ENCODE measurements around the gene TSPAN2. TPM values are rescaled to one million over a fixed set of nuclear protein-coding genes. Genes with fewer than 3 reads are reported as not detected.

TSPAN2 gene
- polyA plus RNA-seq, 1 of the 3 experiments (the other 2 are of a cell fraction), result 0.23 TPM

DNA sequence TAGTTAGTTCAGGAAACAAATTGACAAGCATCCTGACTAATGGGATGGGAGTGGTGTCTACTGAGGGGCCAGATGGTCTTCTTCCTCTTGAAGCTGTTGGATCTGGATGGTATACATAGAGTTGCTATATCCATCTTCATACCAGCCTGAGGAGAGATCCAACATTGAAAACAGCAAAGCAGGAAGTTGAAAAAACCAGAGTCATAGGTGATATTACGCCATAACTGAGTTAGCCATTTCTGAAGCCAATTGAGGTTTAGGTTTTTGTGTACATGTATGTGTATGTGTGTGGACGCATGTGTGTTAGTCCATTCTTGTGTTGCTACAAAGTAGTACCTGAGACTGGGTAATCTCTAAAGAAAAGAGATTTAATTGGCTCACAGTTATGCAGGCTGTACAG, 2.3 kb upstream of the TSPAN2 start:
- Histone ChIP-seq H3K9me3 (no peaks in the 10 kb centered on the region), H3K36me3 (replicated peaks in 1 of 2; ENCODE audit: control insufficient read depth in 1 of 2, insufficient read depth in 2 of 2, low read length in 1 of 2) (no peaks in the 10 kb centered on the region), H3K27me3 (ENCODE audit: insufficient read depth) (no peaks in the 10 kb centered on the region), H4K20me1 (ENCODE audit: insufficient read depth) (no peaks in the 10 kb centered on the region), H3F3A (replicated peaks; ENCODE audit: insufficient read depth) (no peaks in the 10 kb centered on the region), H3K9ac (no peak overlapping the region), H3K4me1 (ENCODE audit: control insufficient read depth in 1 of 2, insufficient read depth in 2 of 2, low read depth in 1 of 2, low read length in 1 of 2) (peaks cover 7 to 15% of the 10 kb centered on the region in 2 experiments; a peak in 2 of 4 replicates), H3K79me2 (ENCODE audit: insufficient read depth) (no peaks in the 10 kb centered on the region), H2AFZ (ENCODE audit: low read depth) (no peak overlapping the region), H3K4me2 (no peak overlapping the region), H3K27ac (ENCODE audit: low read depth in 2 of 2, low read length in 1 of 2) (no peak overlapping the region), H3K4me3 (ENCODE audit: low read depth in 2 of 2, low read length in 1 of 2) (no peak overlapping the region), H3K9me2 (no peaks in the 10 kb centered on the region)
- DNase-seq, result no peak
- TF ChIP-seq, protein P1, sequence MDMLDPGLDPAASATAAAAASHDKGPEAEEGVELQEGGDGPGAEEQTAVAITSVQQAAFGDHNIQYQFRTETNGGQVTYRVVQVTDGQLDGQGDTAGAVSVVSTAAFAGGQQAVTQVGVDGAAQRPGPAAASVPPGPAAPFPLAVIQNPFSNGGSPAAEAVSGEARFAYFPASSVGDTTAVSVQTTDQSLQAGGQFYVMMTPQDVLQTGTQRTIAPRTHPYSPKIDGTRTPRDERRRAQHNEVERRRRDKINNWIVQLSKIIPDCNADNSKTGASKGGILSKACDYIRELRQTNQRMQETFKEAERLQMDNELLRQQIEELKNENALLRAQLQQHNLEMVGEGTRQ (IDR thresholded peaks at IDR 0.05; ENCODE audit: borderline replicate concordance, low read depth, low read length), result no peak
- TF ChIP-seq POLR2AphosphoS5 (IDR thresholded peaks at IDR 0.05; ENCODE audit: low read depth, low read length) (no peak), EP300 (IDR thresholded peaks at IDR 0.05; ENCODE audit: borderline replicate concordance in 1 of 2, low read depth in 1 of 2, low read length in 1 of 2) (no peak), YY1 (IDR thresholded peaks at IDR 0.05; ENCODE audit: low read depth) (no peak)
- TF ChIP-seq, protein P2, sequence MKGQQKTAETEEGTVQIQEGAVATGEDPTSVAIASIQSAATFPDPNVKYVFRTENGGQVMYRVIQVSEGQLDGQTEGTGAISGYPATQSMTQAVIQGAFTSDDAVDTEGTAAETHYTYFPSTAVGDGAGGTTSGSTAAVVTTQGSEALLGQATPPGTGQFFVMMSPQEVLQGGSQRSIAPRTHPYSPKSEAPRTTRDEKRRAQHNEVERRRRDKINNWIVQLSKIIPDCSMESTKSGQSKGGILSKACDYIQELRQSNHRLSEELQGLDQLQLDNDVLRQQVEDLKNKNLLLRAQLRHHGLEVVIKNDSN (IDR thresholded peaks at IDR 0.05; ENCODE audit: borderline replicate concordance, low read depth), result no peak
- CTCF ChIA-PET, result interaction anchor here (1.0 to 7.0 kb wide), 2 partner anchors 21 to 492 kb away, joined by 3 to 46 read pairs; no protein-coding TSS in a partner anchor
- WGBS (ENCODE audit: low lambda C conversion rate), result 86% methylated on average over 2 of the region's 2 CpGs
- POLR2A ChIA-PET, result no interaction called here

GRCh38 chr1:115090956-115091355, 1.7 kb upstream of the TSPAN2 start:
- Histone ChIP-seq H3K4me3 (ENCODE audit: low read depth in 2 of 2, low read length in 1 of 2) (no peak overlapping the region), H3F3A (replicated peaks; ENCODE audit: insufficient read depth) (no peaks in the 10 kb centered on the region), H4K20me1 (ENCODE audit: insufficient read depth) (no peaks in the 10 kb centered on the region), H2AFZ (ENCODE audit: low read depth) (no peak overlapping the region), H3K79me2 (ENCODE audit: insufficient read depth) (no peaks in the 10 kb centered on the region), H3K9me3 (no peaks in the 10 kb centered on the region), H3K9me2 (no peaks in the 10 kb centered on the region), H3K36me3 (replicated peaks in 1 of 2; ENCODE audit: control insufficient read depth in 1 of 2, insufficient read depth in 2 of 2, low read length in 1 of 2) (no peaks in the 10 kb centered on the region), H3K27me3 (ENCODE audit: insufficient read depth) (no peaks in the 10 kb centered on the region), H3K4me1 (ENCODE audit: control insufficient read depth in 1 of 2, insufficient read depth in 2 of 2, low read depth in 1 of 2, low read length in 1 of 2) (peaks cover 7 to 18% of the 10 kb centered on the region in 2 experiments; a peak in 2 of 4 replicates), H3K9ac (no peak overlapping the region), H3K4me2 (no peak overlapping the region), H3K27ac (ENCODE audit: low read depth in 2 of 2, low read length in 1 of 2) (no peak overlapping the region)
- TF ChIP-seq SMC3 (IDR thresholded peaks at IDR 0.05; ENCODE audit: low read depth, low read length) (no peak), TCF12 (IDR thresholded peaks at IDR 0.05) (no peak), JUND (IDR thresholded peaks at IDR 0.05) (no peak), NRF1 (IDR thresholded peaks at IDR 0.05; ENCODE audit: low read depth, low read length) (no peak), MXI1 (IDR thresholded peaks at IDR 0.05; ENCODE audit: low read depth, low read length) (no peak)
- 93% methylated on average over 4 of the region's 4 CpGs for WGBS (ENCODE audit: low lambda C conversion rate)
- POLR2A ChIA-PET, result no interaction called here
- CTCF ChIA-PET, result interaction anchor here (0.9 to 7.0 kb wide), 5 partner anchors 10 to 493 kb away, joined by 3 to 46 read pairs (median 7); no protein-coding TSS in a partner anchor
- no peak for DNase-seq

DNA sequence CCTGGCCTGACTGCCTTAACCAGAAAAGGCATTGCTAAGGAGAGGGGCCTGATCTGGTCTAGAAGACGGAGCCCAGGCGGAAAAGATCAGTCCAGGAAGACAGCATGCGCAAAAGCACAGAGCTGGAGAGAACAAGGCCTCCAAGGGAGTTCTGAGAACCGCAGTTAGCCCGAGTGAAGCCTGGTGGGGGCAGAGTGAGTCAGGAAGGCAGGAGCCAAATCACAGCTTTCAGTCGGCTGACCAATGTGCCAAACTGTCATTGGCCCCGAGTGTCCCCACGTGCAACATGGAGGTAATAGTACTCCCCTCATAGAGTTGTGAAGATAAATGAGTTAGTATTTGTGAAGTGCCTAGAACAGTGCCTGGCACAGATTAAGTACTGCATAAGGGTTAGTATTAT, 1.2 kb upstream of the TSPAN2 start:
- WGBS (ENCODE audit: low lambda C conversion rate), result 79% methylated on average over 8 of the region's 8 CpGs
- no peak for DNase-seq
- TF ChIP-seq RXRA (IDR thresholded peaks at IDR 0.05; ENCODE audit: borderline replicate concordance, low read depth) (no peak), PBX3 (IDR thresholded peaks at IDR 0.05) (no peak), MAX (IDR thresholded peaks at IDR 0.05; ENCODE audit: low read depth) (no peak), TAF1 (IDR thresholded peaks at IDR 0.05; ENCODE audit: borderline replicate concordance, low read depth, low read length) (no peak), ZBTB33 (IDR thresholded peaks at IDR 0.05; ENCODE audit: borderline replicate concordance, low read depth) (no peak), JUND (IDR thresholded peaks at IDR 0.05) (no peak), SMC3 (IDR thresholded peaks at IDR 0.05; ENCODE audit: low read depth, low read length) (no peak), NRF1 (IDR thresholded peaks at IDR 0.05; ENCODE audit: low read depth, low read length) (no peak)
- TF ChIP-seq, protein P1 (IDR thresholded peaks at IDR 0.05; ENCODE audit: borderline replicate concordance, low read depth, low read length), result no peak

More for the DNA sequence above, 1.2 kb upstream of the TSPAN2 start:
- H2AFZ ChIP-seq (ENCODE audit: low read depth), result 0 out of 2 replicates have a peak overlapping the region, but pooled peaks have one; percentile 46
- H3K9ac ChIP-seq, result no peak overlapping the region
- ChIA-PET POLR2A (no interaction called here), CTCF (interaction anchor here (0.9 to 7.0 kb wide), 7 partner anchors 8 to 493 kb away, joined by 3 to 46 read pairs (median 3); no protein-coding TSS in a partner anchor)
- H3K9me3 ChIP-seq, result no peaks in the 10 kb centered on the region
- H3K4me2 ChIP-seq, result no peak overlapping the region
- H3K9me2 ChIP-seq, result no peaks in the 10 kb centered on the region
- H3F3A ChIP-seq (replicated peaks; ENCODE audit: insufficient read depth), result no peaks in the 10 kb centered on the region
- H3K36me3 ChIP-seq (replicated peaks in 1 of 2; ENCODE audit: control insufficient read depth in 1 of 2, insufficient read depth in 2 of 2, low read length in 1 of 2), result no peaks in the 10 kb centered on the region
- H3K79me2 ChIP-seq (ENCODE audit: insufficient read depth), result no peaks in the 10 kb centered on the region
- no peaks in the 10 kb centered on the region for H4K20me1 ChIP-seq (ENCODE audit: insufficient read depth)
- H3K27me3 ChIP-seq (ENCODE audit: insufficient read depth), result no peaks in the 10 kb centered on the region
- H3K4me3 ChIP-seq (ENCODE audit: low read depth in 2 of 2, low read length in 1 of 2), result no peak overlapping the region
- H3K27ac ChIP-seq (ENCODE audit: low read depth in 2 of 2, low read length in 1 of 2), result no peak overlapping the region
- H3K4me1 ChIP-seq (ENCODE audit: control insufficient read depth in 1 of 2, insufficient read depth in 2 of 2, low read depth in 1 of 2, low read length in 1 of 2), result peaks cover 7 to 20% of the 10 kb centered on the region in 2 experiments; a peak in 3 of 4 replicates
